HG03045 (cell line): Measurements from ENCODE around the gene PCDHGB3.
"Not testable (repeated sequence)": the region's sequence is repeated elsewhere in the genome, so short reads cannot be mapped to it uniquely, and the experiment has no call there.

ENCODE experiments used
- ATAC-seq: cut with Tn5 transposase; IDR thresholded peaks from one replicate; pipeline ENCODE4 v1.9.1; 2021; ENCODE audit warnings: mild to moderate bottlenecking, moderate library complexity; ENCODE audit not compliant: unreplicated experiment

Gene PCDHGB3

GRCh38 chr5:141389153-141390042 is 19.4 kb downstream of the PCDHGB3 start:
- no peak for ATAC-seq

GRCh38 chr5:141392429-141393198 is 22.6 kb downstream of the PCDHGB3 start, which contains the start of gene PCDHGA8:
TSS of gene PCDHGA8 (plus strand) at chr5:141392633. CDS start at chr5:141392814, 181 bp downstream.
- no peak for ATAC-seq

- ATAC-seq, result no peak
These were observed 23.2 kb downstream of the PCDHGB3 start for GRCh38 chr5:141393267-141393666.

GRCh38 chr5:141394401-141395187 is 24.6 kb downstream of the PCDHGB3 start:
- ATAC-seq, result not testable (repeated sequence)

GRCh38 chr5:141397756-141398551 is 27.9 kb downstream of the PCDHGB3 start, which contains the start of gene PCDHGB5:
TSS of gene PCDHGB5 (plus strand) at chr5:141397947. CDS start at chr5:141398128, 181 bp downstream.
- ATAC-seq, result peak; percentile 90

- no peak for ATAC-seq
These were observed 28.6 kb downstream of the PCDHGB3 start for GRCh38 chr5:141398608-141399007.

- no peak for ATAC-seq
These were observed 29.7 kb downstream of the PCDHGB3 start for GRCh38 chr5:141399555-141400258.

GRCh38 chr5:141402553-141403243 is 32.7 kb downstream of the PCDHGB3 start, which contains the start of gene PCDHGA9:
TSS of gene PCDHGA9 (plus strand) at chr5:141402778. CDS start at chr5:141402953, 175 bp downstream.
- no peak for ATAC-seq

GRCh38 chr5:141403387-141403786 is 33.3 kb downstream of the PCDHGB3 start:
- no peak for ATAC-seq

GRCh38 chr5:141407790-141408505 is 37.9 kb downstream of the PCDHGB3 start, which contains the start of gene PCDHGB6:
TSS of gene PCDHGB6 (plus strand) at chr5:141408021. CDS start at chr5:141408203, 182 bp downstream.
- not testable (repeated sequence) for ATAC-seq

GRCh38 chr5:141409598-141410306 is 39.7 kb downstream of the PCDHGB3 start:
- ATAC-seq, result no peak

- ATAC-seq, result no peak
These were observed 41.5 kb downstream of the PCDHGB3 start for GRCh38 chr5:141411575-141411974.

GRCh38 chr5:141412854-141413539 is 43.0 kb downstream of the PCDHGB3 start, which contains the start of gene PCDHGA10:
TSS of gene PCDHGA10 (plus strand) at chr5:141412987. CDS start at chr5:141413176, 189 bp downstream.
- ATAC-seq, result peak; percentile 59

GRCh38 chr5:141413540-141414069 is 43.6 kb downstream of the PCDHGB3 start:
- ATAC-seq, result no peak

GRCh38 chr5:141414548-141415274 is 44.7 kb downstream of the PCDHGB3 start:
- ATAC-seq, result not testable (repeated sequence)

GRCh38 chr5:141415275-141415618 is 45.2 kb downstream of the PCDHGB3 start:
- not testable (repeated sequence) for ATAC-seq
